ENCODE measurements around the gene C18orf54. TPM values are rescaled to one million over a fixed set of nuclear protein-coding genes. Genes with fewer than 3 reads are reported as not detected.
"Not testable (repeated sequence)": the region's sequence is repeated elsewhere in the genome, so short reads cannot be mapped to it uniquely, and the experiment has no call there.

The C18orf54 gene
- total RNA-seq, 4 donors from 2014 or later: 0.74 to 4.6 (median 0.95) TPM

- no peak for ATAC-seq (ENCODE audit: low FRiP score)
- TF ChIP-seq CTCF (IDR thresholded peaks at IDR 0.05): no peak
- no peak for DNase-seq (ENCODE audit: low spot score)
These were observed 1.5 kb downstream of the C18orf54 start for GRCh38 chr18:54359233-54359632.

GRCh38 chr18:54360406-54360805 lies 2.7 kb downstream of the C18orf54 start:
- no peak for ATAC-seq (ENCODE audit: low FRiP score)
- DNase-seq (ENCODE audit: low spot score): no peak
- no peak for TF ChIP-seq CTCF (IDR thresholded peaks at IDR 0.05)

GRCh38 chr18:54378057-54378456 lies 20.4 kb downstream of the C18orf54 start:
- ATAC-seq (ENCODE audit: low FRiP score) (no peak), DNase-seq (ENCODE audit: low spot score) (no peak)
- no peak for TF ChIP-seq CTCF (IDR thresholded peaks at IDR 0.05)

GRCh38 chr18:54381640-54382039 lies 23.9 kb downstream of the C18orf54 start:
- DNase-seq (ENCODE audit: low spot score) (no peak), ATAC-seq (ENCODE audit: low FRiP score) (no peak)
- TF ChIP-seq CTCF (IDR thresholded peaks at IDR 0.05): no peak

- ATAC-seq (ENCODE audit: low FRiP score) (no peak), DNase-seq (ENCODE audit: low spot score) (no peak)
- TF ChIP-seq CTCF (IDR thresholded peaks at IDR 0.05): no peak
These were observed 24.4 kb downstream of the C18orf54 start for GRCh38 chr18:54382076-54382475.

GRCh38 chr18:54382733-54383252 lies 25.1 kb downstream of the C18orf54 start:
- no peak for DNase-seq (ENCODE audit: low spot score)
- TF ChIP-seq CTCF (IDR thresholded peaks at IDR 0.05): no peak
- no peak for ATAC-seq (ENCODE audit: low FRiP score)

- ATAC-seq (ENCODE audit: low FRiP score): no peak
- no peak for TF ChIP-seq CTCF (IDR thresholded peaks at IDR 0.05)
These were observed 28.3 kb downstream of the C18orf54 start for GRCh38 chr18:54386043-54386442.

GRCh38 chr18:54386800-54387495 lies 29.2 kb downstream of the C18orf54 start:
- ATAC-seq (ENCODE audit: low FRiP score); DNase-seq (ENCODE audit: low spot score): not testable (repeated sequence)

More at GRCh38 chr18:54386043-54386442, 28.3 kb downstream of the C18orf54 start:
- DNase-seq (ENCODE audit: low spot score): no peak
